Upper lobe of left lung (tissue), 4 donors: Measurements from ENCODE around the gene NSF.

Source experiments
- POLR2A ChIP-seq, 4 donors: fragments of 450-650 bp; IDR thresholded peaks; one replicate each; pipeline ENCODE4 v1.5.1; 2016 to 2017; ENCODE audit warnings: antibody characterized with exemption in 4 of 4, mild to moderate bottlenecking in 2 of 4
- POLR2AphosphoS5 ChIP-seq, 2 donors: sonication (generic); formaldehyde crosslinking; IDR thresholded peaks; one replicate each; pipeline ENCODE4 v1.5.1; 2017; ENCODE audit warnings: antibody characterized with exemption in 2 of 2
- TF ChIP-seq, protein P1 (sequence below), 6 experiments: fragments of 450-650 bp in 4 of 6; fragments of 200-600 bp in 2 of 6; sonication (generic) in 2 of 6; IDR thresholded peaks; one replicate each; pipeline ENCODE4 v1.5.1; 2016 to 2019; ENCODE audit warnings: antibody characterized with exemption in 6 of 6

DNA sequence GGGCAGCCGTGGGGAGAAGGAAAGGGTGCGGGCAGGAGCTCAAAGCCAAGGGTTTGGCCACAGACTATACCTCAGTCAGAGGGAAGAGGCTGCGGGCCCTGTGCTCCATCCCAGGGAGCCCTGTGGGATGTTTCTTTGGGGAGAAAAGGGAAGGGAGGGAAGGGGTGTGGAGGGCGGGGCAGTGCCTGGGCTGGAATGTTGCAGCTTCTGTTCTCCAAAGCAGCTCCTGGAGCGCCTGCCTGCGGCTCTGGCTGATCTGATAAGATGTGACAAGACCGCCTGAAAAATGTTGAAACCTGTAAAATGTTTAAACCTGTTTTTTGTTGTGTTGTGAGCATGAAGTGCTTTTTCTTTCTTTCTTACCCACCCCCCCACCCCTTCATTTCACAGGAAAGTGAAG is 195.2 kb downstream of the NSF start:
- no peak for TF ChIP-seq POLR2A (IDR thresholded peaks at IDR 0.05)
- TF ChIP-seq, protein P1, sequence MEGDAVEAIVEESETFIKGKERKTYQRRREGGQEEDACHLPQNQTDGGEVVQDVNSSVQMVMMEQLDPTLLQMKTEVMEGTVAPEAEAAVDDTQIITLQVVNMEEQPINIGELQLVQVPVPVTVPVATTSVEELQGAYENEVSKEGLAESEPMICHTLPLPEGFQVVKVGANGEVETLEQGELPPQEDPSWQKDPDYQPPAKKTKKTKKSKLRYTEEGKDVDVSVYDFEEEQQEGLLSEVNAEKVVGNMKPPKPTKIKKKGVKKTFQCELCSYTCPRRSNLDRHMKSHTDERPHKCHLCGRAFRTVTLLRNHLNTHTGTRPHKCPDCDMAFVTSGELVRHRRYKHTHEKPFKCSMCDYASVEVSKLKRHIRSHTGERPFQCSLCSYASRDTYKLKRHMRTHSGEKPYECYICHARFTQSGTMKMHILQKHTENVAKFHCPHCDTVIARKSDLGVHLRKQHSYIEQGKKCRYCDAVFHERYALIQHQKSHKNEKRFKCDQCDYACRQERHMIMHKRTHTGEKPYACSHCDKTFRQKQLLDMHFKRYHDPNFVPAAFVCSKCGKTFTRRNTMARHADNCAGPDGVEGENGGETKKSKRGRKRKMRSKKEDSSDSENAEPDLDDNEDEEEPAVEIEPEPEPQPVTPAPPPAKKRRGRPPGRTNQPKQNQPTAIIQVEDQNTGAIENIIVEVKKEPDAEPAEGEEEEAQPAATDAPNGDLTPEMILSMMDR (IDR thresholded peaks at IDR 0.05) = no peak
- TF ChIP-seq POLR2AphosphoS5 (IDR thresholded peaks at IDR 0.05) = no peak
